Prostate gland (tissue), 2 donors: ENCODE results near the gene CAV1.

ENCODE experiments used
- POLR2A ChIP-seq: fragments of 450-650 bp; IDR thresholded peaks from one replicate; pipeline ENCODE4 v1.6.1; 2016; ENCODE audit warnings: antibody characterized with exemption, mild to moderate bottlenecking
- POLR2AphosphoS5 ChIP-seq: sonication (generic); formaldehyde crosslinking; IDR thresholded peaks from one replicate; pipeline ENCODE4 v1.6.1; 2017; ENCODE audit warnings: antibody characterized with exemption
- TF ChIP-seq, protein P1 (sequence below), 4 experiments: fragments of 200-600 bp in 2 of 4; fragments of 450-650 bp in 2 of 4; sonication (generic) in 2 of 4; IDR thresholded peaks; 1 replicate in 3 of 4; 2 replicates in 1 of 4; pipeline ENCODE4 v1.5.1; 2016 to 2019; ENCODE audit warnings: antibody characterized with exemption in 4 of 4, mild to moderate bottlenecking in 2 of 4, moderate library complexity in 2 of 4

GRCh38 chr7:116487907-116488521, 36.8 kb upstream of the CAV1 start:
- TF ChIP-seq, protein P1, sequence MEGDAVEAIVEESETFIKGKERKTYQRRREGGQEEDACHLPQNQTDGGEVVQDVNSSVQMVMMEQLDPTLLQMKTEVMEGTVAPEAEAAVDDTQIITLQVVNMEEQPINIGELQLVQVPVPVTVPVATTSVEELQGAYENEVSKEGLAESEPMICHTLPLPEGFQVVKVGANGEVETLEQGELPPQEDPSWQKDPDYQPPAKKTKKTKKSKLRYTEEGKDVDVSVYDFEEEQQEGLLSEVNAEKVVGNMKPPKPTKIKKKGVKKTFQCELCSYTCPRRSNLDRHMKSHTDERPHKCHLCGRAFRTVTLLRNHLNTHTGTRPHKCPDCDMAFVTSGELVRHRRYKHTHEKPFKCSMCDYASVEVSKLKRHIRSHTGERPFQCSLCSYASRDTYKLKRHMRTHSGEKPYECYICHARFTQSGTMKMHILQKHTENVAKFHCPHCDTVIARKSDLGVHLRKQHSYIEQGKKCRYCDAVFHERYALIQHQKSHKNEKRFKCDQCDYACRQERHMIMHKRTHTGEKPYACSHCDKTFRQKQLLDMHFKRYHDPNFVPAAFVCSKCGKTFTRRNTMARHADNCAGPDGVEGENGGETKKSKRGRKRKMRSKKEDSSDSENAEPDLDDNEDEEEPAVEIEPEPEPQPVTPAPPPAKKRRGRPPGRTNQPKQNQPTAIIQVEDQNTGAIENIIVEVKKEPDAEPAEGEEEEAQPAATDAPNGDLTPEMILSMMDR (IDR thresholded peaks at IDR 0.05) = no peak
- TF ChIP-seq POLR2A (no peak), POLR2AphosphoS5 (no peak)
